Measurements from ENCODE around the gene TSFM. TPM values are rescaled to one million over a fixed set of nuclear protein-coding genes. Genes with fewer than 3 reads are reported as not detected.

The TSFM gene
- total and polyA plus RNA-seq, 5 experiments from 2014 or later: 18.9 to 31.0 (median 28.3) TPM

DNA sequence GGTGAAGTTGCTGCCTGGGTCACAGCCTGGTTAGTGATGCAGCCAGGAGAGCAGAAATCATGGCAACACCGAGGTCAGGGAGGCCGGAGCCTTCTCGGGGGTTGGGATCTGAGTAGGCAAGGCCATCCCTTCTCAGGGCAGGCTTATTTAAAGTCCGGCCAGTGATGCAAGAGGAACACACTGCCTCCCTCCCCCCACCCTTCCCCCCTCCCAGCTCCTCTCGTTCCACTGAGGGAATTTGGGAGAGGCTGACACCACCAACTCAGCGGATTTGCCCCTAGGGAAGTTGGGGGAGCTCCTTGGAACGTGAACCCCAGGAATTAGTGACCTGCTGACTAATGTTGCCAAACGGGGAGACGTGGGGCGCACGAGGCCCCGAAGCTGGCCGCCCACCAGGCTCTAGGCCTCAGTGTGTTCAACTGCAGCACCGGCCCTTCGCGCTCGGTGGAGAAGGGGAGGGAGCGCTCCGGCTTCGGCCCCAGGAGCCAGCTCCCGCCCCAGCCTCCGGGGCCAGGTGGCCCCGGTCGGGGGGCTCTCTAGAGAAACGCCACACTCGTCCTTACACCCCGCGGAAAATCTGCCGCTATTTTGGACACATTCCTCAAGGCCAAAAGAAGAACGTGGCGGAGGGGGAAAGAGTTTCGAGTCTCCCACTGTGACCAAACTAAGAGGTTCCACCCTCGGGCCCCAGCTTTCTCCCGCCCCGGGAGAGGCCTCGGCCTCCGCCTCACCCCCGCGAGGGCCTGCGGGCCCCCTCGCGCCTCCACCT lies 62.3 kb downstream of the TSFM start:
- POLR2A ChIA-PET: interaction anchor here (0.6 to 7.2 kb wide), 10 partner anchors 10 to 73 kb away, joined by 3 to 84 read pairs (median 7); partner anchors contain the start of genes AVIL, EEF1AKMT3, METTL1 and TSFM
- peak overlapping the region; percentile 86 to 99 (median 92) for H3K27ac Mint-ChIP-seq
- ATAC-seq (no peak), DNase-seq (no peak)
- peak overlapping the region; percentile 82 to 96 (median 90) for H3K4me3 Mint-ChIP-seq
- H3K36me3 Mint-ChIP-seq: peaks cover 0 to 12% (median 0%) of the 10 kb centered on the region in 3 donors
- peaks cover 37 to 60% (median 53%) of the 10 kb centered on the region in 4 donors for H3K4me1 Mint-ChIP-seq
- H3K27me3 Mint-ChIP-seq: no peaks in the 10 kb centered on the region
- no peaks in the 10 kb centered on the region for H3K9me3 Mint-ChIP-seq

DNA sequence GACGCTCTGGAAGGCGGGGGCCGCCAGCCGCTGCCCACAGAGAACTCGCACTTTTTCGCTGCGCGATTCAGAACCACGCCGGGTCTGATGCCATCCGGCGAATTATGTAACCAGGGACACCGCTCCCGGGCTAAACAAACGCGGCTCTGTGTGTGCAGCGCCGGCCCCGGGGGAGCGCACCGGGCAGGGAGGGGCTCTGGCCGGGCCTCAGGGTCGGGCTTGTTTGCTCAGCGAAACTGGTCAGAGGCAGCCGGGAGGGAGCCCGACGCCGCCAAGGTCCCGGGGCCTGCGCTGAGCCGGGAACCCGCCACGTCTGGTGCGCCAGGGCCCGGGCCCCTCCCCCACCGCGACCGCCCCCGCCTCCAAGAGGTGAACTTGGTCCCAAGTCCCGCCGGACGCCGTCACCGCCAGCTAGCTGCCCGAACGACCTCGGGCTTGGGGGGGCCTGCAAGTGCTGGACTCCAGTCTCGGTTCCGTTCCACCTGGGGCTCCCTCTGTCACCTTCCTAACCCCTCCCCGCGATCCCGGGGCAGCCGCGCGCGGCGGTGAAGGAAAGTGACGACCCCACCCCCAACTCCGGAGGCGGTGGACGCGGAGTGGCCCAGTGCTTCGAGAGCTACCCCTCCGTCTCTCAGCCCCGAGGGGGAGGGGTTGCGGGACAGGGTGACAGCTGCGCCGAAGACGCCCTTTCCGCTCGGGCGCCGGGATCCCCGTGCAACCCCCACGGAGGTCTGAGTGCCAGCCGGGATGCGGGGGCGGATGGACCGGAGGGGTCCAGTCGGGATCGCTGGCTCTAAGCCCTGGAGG lies 63.1 kb downstream of the TSFM start:
- POLR2A ChIA-PET: interaction anchor here (0.7 to 7.2 kb wide), 15 partner anchors 11 to 325 kb away, joined by 3 to 84 read pairs (median 6); partner anchors contain the start of genes ATP23, AVIL, CDK4 and DDIT3
- H3K4me1 Mint-ChIP-seq: peaks cover 31 to 53% (median 46%) of the 10 kb centered on the region in 4 donors
- ATAC-seq: peak; percentile 35 to 55
- H3K4me3 Mint-ChIP-seq: peak overlapping the region; percentile 82 to 96 (median 90)
- H3K36me3 Mint-ChIP-seq: peaks cover 0 to 10% (median 0%) of the 10 kb centered on the region in 3 donors
- no peaks in the 10 kb centered on the region for H3K9me3 Mint-ChIP-seq
- DNase-seq: peak; percentile 33 to 74 (median 61)
- H3K27ac Mint-ChIP-seq: peak overlapping the region in 9 of 10 donors; percentile 90 to 99 (median 92)
- H3K27me3 Mint-ChIP-seq: no peaks in the 10 kb centered on the region

DNA sequence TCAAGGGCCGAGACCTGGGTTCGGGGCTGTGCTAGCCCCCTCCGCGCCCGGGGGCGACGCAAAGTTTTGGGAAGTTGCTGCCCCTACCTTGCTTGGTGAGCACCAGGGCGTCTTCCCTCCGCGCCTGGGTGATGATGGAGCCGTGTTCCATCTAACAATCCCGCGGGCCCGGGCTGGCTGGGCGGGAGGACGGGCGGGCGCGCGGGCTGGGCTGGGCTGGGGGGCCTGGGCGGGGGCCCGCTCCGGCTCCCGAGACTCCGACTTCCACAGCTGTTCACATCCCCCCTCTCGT lies 63.6 kb downstream of the TSFM start:
- Mint-ChIP-seq H3K4me1 (peaks cover 29 to 52% (median 45%) of the 10 kb centered on the region in 4 donors), H3K27ac (peak overlapping the region in 8 of 10 donors; percentile 75 to 95 (median 90)), H3K9me3 (no peaks in the 10 kb centered on the region), H3K36me3 (peaks cover 0 to 9% (median 0%) of the 10 kb centered on the region in 3 donors), H3K27me3 (peaks cover 0 to under 1% (median 0%) of the 10 kb centered on the region in 5 donors), H3K4me3 (peak overlapping the region; percentile 77 to 96 (median 86))
- POLR2A ChIA-PET: interaction anchor here (0.7 to 7.2 kb wide), 15 partner anchors 10 to 326 kb away, joined by 3 to 84 read pairs (median 6); partner anchors contain the start of genes ATP23, AVIL, CDK4 and DDIT3
- DNase-seq: peak in 4 of 10 donors; percentile 16 to 56 (median 28)
- peak; percentile 29 to 31 for ATAC-seq

DNA sequence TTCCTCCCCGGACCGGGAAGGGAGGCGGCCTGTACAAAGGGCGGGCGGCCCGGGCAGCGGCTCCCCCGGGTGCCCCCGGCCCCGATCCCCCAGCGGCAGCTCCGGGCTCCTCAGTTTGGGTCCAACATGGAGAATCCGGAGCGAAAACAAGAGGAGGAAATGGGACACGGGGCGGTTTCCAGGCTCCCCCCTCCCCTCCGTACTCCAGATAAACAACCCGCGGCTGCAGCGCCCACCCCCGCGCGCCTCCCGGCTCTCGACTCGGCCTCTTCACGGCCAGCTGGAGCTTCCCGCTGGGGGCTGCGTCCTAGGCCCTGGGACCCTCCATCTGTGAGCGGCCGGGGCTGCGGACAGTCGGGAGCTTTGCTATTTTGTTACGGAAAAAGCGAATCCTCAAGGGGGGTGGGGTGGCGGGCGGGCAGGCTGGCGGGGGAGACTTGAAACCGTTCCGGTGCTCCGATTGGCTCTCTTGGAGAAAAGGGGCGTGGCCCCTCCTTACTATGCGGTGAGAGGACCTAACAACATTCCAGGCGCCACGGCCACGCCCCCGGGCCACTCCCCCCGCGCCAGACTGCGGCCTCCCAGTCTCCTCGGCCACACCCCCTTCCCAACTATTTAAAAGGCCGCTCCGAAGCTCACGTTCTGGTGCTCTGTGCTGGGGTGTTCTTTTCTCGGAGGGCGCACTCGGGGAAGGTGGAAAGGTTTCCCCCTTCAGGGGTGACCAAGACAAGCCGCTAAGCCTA lies 64.2 kb downstream of the TSFM start, which contains the start of gene CTDSP2:
TSS of gene CTDSP2 (minus strand) at position 153 of the 743 bp plus-strand sequence. CDS start 294 bp downstream, outside the sequence.
- no peaks in the 10 kb centered on the region for H3K9me3 Mint-ChIP-seq
- H3K27me3 Mint-ChIP-seq: peaks cover 0 to 5% (median 0%) of the 10 kb centered on the region in 5 donors
- POLR2A ChIA-PET: interaction anchor here (0.7 to 7.2 kb wide), 19 partner anchors 10 to 326 kb away, joined by 3 to 84 read pairs (median 5); partner anchors contain the start of genes ATP23, AVIL, CDK4 and DDIT3
- ATAC-seq: peak; percentile 39 to 41
- H3K4me1 Mint-ChIP-seq: peaks cover 30 to 52% (median 45%) of the 10 kb centered on the region in 4 donors
- peaks cover 0 to 5% (median 0%) of the 10 kb centered on the region in 3 donors for H3K36me3 Mint-ChIP-seq
- peak within 1 kb of the TSS; percentile 82 to 96 (median 86) for H3K4me3 Mint-ChIP-seq
- H3K27ac Mint-ChIP-seq: peak within 1 kb of the TSS; percentile 89 to 99 (median 90)
- peak; percentile 71 to 95 (median 81) for DNase-seq

Small RNA genes lying within 50 kb of the gene (microRNA-seq; reads per million reads assigned to microRNA genes)
- 1,440 reads per million, percentile 87 among the genes with 10 or more reads in this experiment for gene MIR26A2 (ENCODE audit: borderline microRNAs expressed)
- gene MIR6759 (ENCODE audit: borderline microRNAs expressed): not detected

Other genes starting within 250 kb of the TSFM start
- 10 to 100 TPM; 69.0 to 70.5 TPM for gene DCTN2, start 235.6 kb upstream of the TSFM start, total RNA-seq
- 10 to 100 TPM; 60.6 to 67.8 (median 67.7) TPM for gene DCTN2, start 235.6 kb upstream of the TSFM start, polyA plus RNA-seq
- gene KIF5A, start 232.7 kb upstream of the TSFM start, total RNA-seq: 1 to 10 TPM; 1.5 to 2.3 TPM
- under 1 TPM in 2 of 3 donors, not detected in 1; 0.17 to 0.20 TPM for gene KIF5A, start 232.7 kb upstream of the TSFM start, polyA plus RNA-seq
- 10 to 100 TPM; 23.4 to 24.8 TPM for gene PIP4K2C, start 191.6 kb upstream of the TSFM start, total RNA-seq
- gene PIP4K2C, start 191.6 kb upstream of the TSFM start, polyA plus RNA-seq: 10 to 100 TPM; 10.9 to 24.6 (median 22.7) TPM
- gene DTX3, start 178.0 kb upstream of the TSFM start, total RNA-seq: 10 to 100 TPM; 36.2 to 36.3 TPM
- gene DTX3, start 178.0 kb upstream of the TSFM start, polyA plus RNA-seq: 1 to 10 TPM; 4.9 to 9.4 (median 7.7) TPM
- gene ARHGEF25, start 171.4 kb upstream of the TSFM start, total RNA-seq: under 1 TPM; 0.27 to 0.55 TPM
- gene ARHGEF25, start 171.4 kb upstream of the TSFM start, polyA plus RNA-seq: not detected
- gene B4GALNT1, start 149.6 kb upstream of the TSFM start, total RNA-seq: under 1 TPM in 1 of 2 experiments, not detected in 1; 0.30 TPM
- not detected for gene B4GALNT1, start 149.6 kb upstream of the TSFM start, polyA plus RNA-seq
- gene OS9, start 88.7 kb upstream of the TSFM start, total RNA-seq: 100 to 1,000 TPM; 158 to 166 TPM
- gene OS9, start 88.7 kb upstream of the TSFM start, polyA plus RNA-seq: 10 to 100 TPM; 53.6 to 56.3 (median 53.6) TPM
- gene AGAP2, start 44.0 kb upstream of the TSFM start, total RNA-seq: 10 to 100 TPM; 54.4 to 58.8 TPM
- gene AGAP2, start 44.0 kb upstream of the TSFM start, polyA plus RNA-seq: 1 to 10 TPM; 4.3 to 6.9 (median 5.6) TPM
- 10 to 100 TPM; 22.5 to 24.8 TPM for gene TSPAN31, start 37.7 kb upstream of the TSFM start, total RNA-seq
- gene TSPAN31, start 37.7 kb upstream of the TSFM start, polyA plus RNA-seq: 10 to 100 TPM; 42.2 to 53.3 (median 47.3) TPM
- gene CDK4, start 30.5 kb upstream of the TSFM start, total RNA-seq: 10 to 100 TPM; 44.6 to 49.0 TPM
- gene CDK4, start 30.5 kb upstream of the TSFM start, polyA plus RNA-seq: 100 to 1,000 TPM in 1 of 3 donors, 10 to 100 TPM in 2; 71.3 to 101 (median 80.5) TPM
- 10 to 100 TPM; 59.5 to 64.8 TPM for gene MARCHF9, start 27.7 kb upstream of the TSFM start, total RNA-seq
- 1 to 10 TPM; 2.2 to 6.6 (median 4.5) TPM for gene MARCHF9, start 27.7 kb upstream of the TSFM start, polyA plus RNA-seq
- 1 to 10 TPM; 1.4 to 1.6 TPM for gene CYP27B1, start 15.7 kb upstream of the TSFM start, total RNA-seq
- not detected for gene CYP27B1, start 15.7 kb upstream of the TSFM start, polyA plus RNA-seq
- gene METTL1, start 10.7 kb upstream of the TSFM start, total RNA-seq: 10 to 100 TPM; 14.6 to 17.6 TPM
- 10 to 100 TPM; 12.9 to 21.7 (median 18.7) TPM for gene METTL1, start 10.7 kb upstream of the TSFM start, polyA plus RNA-seq
- gene EEF1AKMT3, start 10.2 kb upstream of the TSFM start, total RNA-seq: 1 to 10 TPM; 2.9 to 4.0 TPM
- gene EEF1AKMT3, start 10.2 kb upstream of the TSFM start, polyA plus RNA-seq: 1 to 10 TPM; 1.4 to 4.2 (median 1.8) TPM
- 10 to 100 TPM; 13.4 to 16.8 TPM for gene AVIL, start 35.9 kb downstream of the TSFM start, total RNA-seq
- under 1 TPM; 0.11 to 0.80 (median 0.13) TPM for gene AVIL, start 35.9 kb downstream of the TSFM start, polyA plus RNA-seq
- gene CTDSP2, start 63.9 kb downstream of the TSFM start, total RNA-seq: 100 to 1,000 TPM; 258 to 262 TPM
- gene CTDSP2, start 63.9 kb downstream of the TSFM start, polyA plus RNA-seq: 10 to 100 TPM; 51.4 to 81.2 (median 71.5) TPM
- 1 to 10 TPM; 7.3 to 7.7 TPM for gene ATP23, start 158.8 kb downstream of the TSFM start, total RNA-seq
- gene ATP23, start 158.8 kb downstream of the TSFM start, polyA plus RNA-seq: 10 to 100 TPM; 19.4 to 29.1 (median 25.2) TPM

Data from naive thymus-derived CD8-positive, alpha-beta T cell (primary cell).